Mesenchymal stem cell (in vitro differentiated cells and primary cell): ENCODE results near the gene ODF2.
A peak's percentile ranks its signal among the peaks of the same experiment; 100 is the strongest.

Source experiments
- DNase-seq: peaks from one replicate; pipeline ENCODE4 v3.0.0-alpha.2; 2013
- H2AFZ ChIP-seq: one replicate; pipeline ENCODE4 v1.6.1; 2013; ENCODE audit warnings: low read depth, mild to moderate bottlenecking, control low read depth, inconsistent platforms, low read length, moderate library complexity
- H2AK5ac ChIP-seq: 2 replicates; pipeline ENCODE4 v1.6.1; 2013; ENCODE audit warnings: low read length, moderate library complexity, mild to moderate bottlenecking, inconsistent platforms; ENCODE audit not compliant: severe bottlenecking
- H2BK120ac ChIP-seq: one replicate; pipeline ENCODE4 v1.6.1; 2013; ENCODE audit warnings: low read depth, mild to moderate bottlenecking, inconsistent platforms, low read length, moderate library complexity
- H2BK12ac ChIP-seq, 2 experiments: one replicate each; pipeline ENCODE4 v1.6.1; 2013; ENCODE audit warnings: inconsistent platforms in 2 of 2, low read length in 2 of 2, mild to moderate bottlenecking in 2 of 2, moderate library complexity in 2 of 2, control low read depth in 1 of 2
- H2BK15ac ChIP-seq: one replicate; pipeline ENCODE4 v1.6.1; 2013; ENCODE audit warnings: mild to moderate bottlenecking, low read depth, inconsistent platforms; ENCODE audit not compliant: poor library complexity, severe bottlenecking
- H2BK5ac ChIP-seq: 2 replicates; pipeline ENCODE4 v1.6.1; 2013; ENCODE audit warnings: low read depth, mild to moderate bottlenecking, low read length, control low read depth, inconsistent platforms; ENCODE audit not compliant: poor library complexity, severe bottlenecking
- H3K14ac ChIP-seq, 2 experiments: one replicate each; pipeline ENCODE4 v1.6.1; 2013; ENCODE audit warnings: inconsistent platforms in 2 of 2, low read length in 2 of 2, control low read depth in 1 of 2, mild to moderate bottlenecking in 1 of 2, moderate library complexity in 1 of 2
- H3K18ac ChIP-seq, 2 experiments: one replicate each; pipeline ENCODE4 v1.6.1; 2013; ENCODE audit warnings: inconsistent platforms in 2 of 2, low read length in 2 of 2, control low read depth in 1 of 2, low read depth in 1 of 2, mild to moderate bottlenecking in 1 of 2
- H3K23ac ChIP-seq, 2 experiments: one replicate each; pipeline ENCODE4 v1.6.1; 2013; ENCODE audit warnings: inconsistent platforms in 2 of 2, low read length in 2 of 2, mild to moderate bottlenecking in 2 of 2, moderate library complexity in 2 of 2, control low read depth in 1 of 2
- H3K27ac ChIP-seq: 2 replicates; pipeline ENCODE4 v1.5.1; 2013; ENCODE audit warnings: mild to moderate bottlenecking, moderate library complexity, low read length, control low read depth, inconsistent platforms; ENCODE audit not compliant: poor library complexity, severe bottlenecking
- H3K27me3 ChIP-seq, 2 experiments: 2 replicates each; pipeline versions ENCODE4 v1.6.1 to v1.7.0; 2013; ENCODE audit warnings: low read length in 2 of 2, mild to moderate bottlenecking in 2 of 2, moderate library complexity in 2 of 2, control low read depth in 1 of 2, inconsistent platforms in 1 of 2; ENCODE audit not compliant: control insufficient read depth in 1 of 2, insufficient read depth in 1 of 2
- H3K36me3 ChIP-seq, 2 experiments: 2 replicates each; pipeline versions ENCODE4 v1.6.1 to v1.7.0; 2013; ENCODE audit warnings: low read length in 2 of 2, control low read depth in 1 of 2, inconsistent platforms in 1 of 2, low read depth in 1 of 2, mild to moderate bottlenecking in 1 of 2; ENCODE audit not compliant: insufficient read depth in 2 of 2, control insufficient read depth in 1 of 2
- H3K4ac ChIP-seq, 2 experiments: one replicate each; pipeline ENCODE4 v1.6.1; 2013; ENCODE audit warnings: inconsistent platforms in 2 of 2, low read length in 2 of 2, mild to moderate bottlenecking in 2 of 2, moderate library complexity in 2 of 2, control low read depth in 1 of 2, low read depth in 1 of 2
- H3K4me1 ChIP-seq: 2 replicates; pipeline ENCODE4 v1.6.1; 2013; ENCODE audit warnings: low read depth, low read length, control low read depth; ENCODE audit not compliant: control insufficient read depth, insufficient read depth
- H3K4me2 ChIP-seq: 2 replicates; pipeline ENCODE4 v1.6.1; 2013; ENCODE audit warnings: low read length, mild to moderate bottlenecking, inconsistent platforms; ENCODE audit not compliant: poor library complexity, severe bottlenecking
- H3K4me3 ChIP-seq, 2 experiments: 2 replicates each; pipeline versions ENCODE4 v1.5.1 to v1.7.0; 2013; ENCODE audit warnings: low read length in 2 of 2, mild to moderate bottlenecking in 2 of 2, control low read depth in 1 of 2, low read depth in 1 of 2; ENCODE audit not compliant: insufficient read depth in 1 of 2
- H3K79me1 ChIP-seq: replicated peaks from 2 replicates; pipeline ENCODE4 v1.6.1; 2013; ENCODE audit warnings: mild to moderate bottlenecking, control low read depth, low read length, inconsistent platforms; ENCODE audit not compliant: poor library complexity, severe bottlenecking
- H3K9ac ChIP-seq: 2 replicates; pipeline ENCODE4 v1.7.0; 2013; ENCODE audit warnings: mild to moderate bottlenecking, low read length, moderate library complexity
- H3K9me3 ChIP-seq: 2 replicates; pipeline ENCODE4 v1.7.0; 2013; ENCODE audit warnings: mild to moderate bottlenecking, low read length; ENCODE audit not compliant: control insufficient read depth
- H4K8ac ChIP-seq: one replicate; pipeline ENCODE4 v1.6.1; 2013; ENCODE audit warnings: inconsistent platforms, mild to moderate bottlenecking, low read length, moderate library complexity
- H4K91ac ChIP-seq: one replicate; pipeline ENCODE4 v1.6.1; 2013; ENCODE audit warnings: mild to moderate bottlenecking, low read length, inconsistent platforms
- WGBS: methylation state at CpG from one replicate; pipeline ENCODE4 v1.1.7; 2013; ENCODE audit warnings: mixed read lengths; 5-methylcytosine and 5-hydroxymethylcytosine counted together

The ODF2 gene

GRCh38 chr9:128434340-128434739, 21.5 kb upstream of the ODF2 start:
- Histone ChIP-seq H3K4me1 (peaks cover 6% of the 10 kb centered on the region), H2BK5ac (no peak overlapping the region), H3K79me1 (no peaks in the 10 kb centered on the region), H2AK5ac (no peak overlapping the region), H3K18ac (no peak overlapping the region), H2BK15ac (no peak overlapping the region), H3K4me2 (no peak overlapping the region), H2AFZ (no peak overlapping the region), H3K27ac (no peak overlapping the region), H3K14ac (no peak overlapping the region), H2BK12ac (no peak overlapping the region), H3K9ac (no peak overlapping the region), H3K27me3 (no peaks in the 10 kb centered on the region), H3K9me3 (no peaks in the 10 kb centered on the region), H3K36me3 (peaks cover 30 to 44% of the 10 kb centered on the region in 2 experiments), H3K4me3 (no peak overlapping the region), H3K23ac (peak overlapping the region in 1 of 2 experiments; percentile 48), H3K4ac (no peak overlapping the region), H4K91ac (no peak overlapping the region), H2BK120ac (no peak overlapping the region), H4K8ac (peak overlapping the region; percentile 1)
- no peak for DNase-seq
- 98% methylated on average over 17 of the region's 17 CpGs for WGBS

DNA sequence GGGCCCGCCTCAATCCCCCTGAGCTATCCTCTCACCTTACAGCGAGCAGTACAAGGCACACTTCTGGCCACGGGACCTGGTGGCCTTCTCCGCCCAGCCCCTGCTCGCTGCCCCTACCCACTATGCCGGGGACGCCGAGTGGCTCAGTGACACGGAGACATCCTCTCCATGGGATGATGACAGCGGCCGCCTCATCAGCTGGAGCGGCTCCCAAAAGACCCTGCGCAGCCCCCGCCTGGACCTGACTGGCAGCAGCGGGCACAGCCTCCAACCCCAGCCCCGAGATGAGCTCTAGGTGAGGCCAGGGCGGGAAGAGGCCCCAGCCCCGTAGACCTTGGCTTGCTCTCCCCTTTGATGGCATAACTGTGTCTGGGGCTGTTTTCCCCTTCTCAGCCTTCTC, 20.2 kb upstream of the ODF2 start:
- Histone ChIP-seq H2AFZ (no peak overlapping the region), H3K18ac (no peak overlapping the region), H3K79me1 (no peaks in the 10 kb centered on the region), H3K14ac (no peak overlapping the region), H2BK5ac (no peak overlapping the region), H3K27ac (no peak overlapping the region), H2AK5ac (no peak overlapping the region), H2BK120ac (no peak overlapping the region), H4K8ac (no peak overlapping the region), H3K4me2 (no peak overlapping the region), H4K91ac (no peak overlapping the region), H3K4ac (no peak overlapping the region), H3K4me3 (no peak overlapping the region), H2BK15ac (no peak overlapping the region), H2BK12ac (no peak overlapping the region), H3K23ac (no peak overlapping the region), H3K27me3 (no peaks in the 10 kb centered on the region), H3K9me3 (no peaks in the 10 kb centered on the region), H3K36me3 (peaks cover 28 to 42% of the 10 kb centered on the region in 2 experiments), H3K4me1 (peaks cover 6% of the 10 kb centered on the region), H3K9ac (no peak overlapping the region)
- DNase-seq, result no peak
- 97% methylated on average over 18 of the region's 18 CpGs for WGBS

DNA sequence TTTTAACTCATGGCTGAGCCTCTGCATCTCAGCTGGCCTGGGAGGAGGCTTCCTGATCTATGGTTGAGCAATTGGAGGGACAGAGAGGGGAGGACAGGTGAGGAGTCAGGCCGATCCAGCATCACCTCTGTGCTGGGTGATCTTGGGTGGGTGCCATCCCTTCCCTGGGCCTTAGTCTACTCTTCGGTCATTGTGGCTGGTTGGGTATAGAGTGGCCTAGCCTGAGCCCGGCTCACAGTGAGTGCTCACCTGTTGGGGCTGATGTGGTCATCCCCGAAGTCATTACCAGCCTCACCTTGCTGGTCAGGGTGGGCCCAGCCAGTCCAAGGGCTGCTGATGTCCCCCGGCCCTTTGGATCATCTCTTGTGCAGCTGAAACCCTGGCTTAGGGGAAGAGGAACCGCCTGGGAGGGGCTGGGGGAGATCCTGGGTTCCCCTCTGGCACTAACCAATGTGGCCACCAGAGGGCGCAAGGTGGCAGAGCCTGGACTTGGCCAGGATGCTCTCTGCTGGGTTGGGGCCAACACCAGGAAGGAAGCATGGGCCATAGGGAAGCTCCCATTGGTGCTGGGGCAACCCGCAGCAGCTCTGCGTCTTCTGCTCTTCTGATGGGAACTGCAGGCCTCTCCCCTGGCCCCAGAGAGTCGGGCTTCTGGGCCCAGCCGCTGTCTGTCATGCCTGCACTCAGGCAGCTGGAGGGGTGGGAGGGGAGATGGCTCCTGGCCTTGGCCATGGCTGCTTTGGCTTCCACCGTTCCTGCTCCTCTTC, 17.3 kb upstream of the ODF2 start:
- WGBS, result 61% methylated on average over 12 of the region's 12 CpGs
- H2BK120ac ChIP-seq, result no peak overlapping the region

GRCh38 chr9:128439273-128439672, 16.5 kb upstream of the ODF2 start:
- Histone ChIP-seq H3K79me1 (no peaks in the 10 kb centered on the region), H2BK12ac (no peak overlapping the region), H3K23ac (no peak overlapping the region), H3K36me3 (peaks cover 14 to 20% of the 10 kb centered on the region in 2 experiments), H4K91ac (no peak overlapping the region), H2AFZ (no peak overlapping the region), H3K4me3 (no peak overlapping the region), H3K4ac (no peak overlapping the region), H3K27me3 (peaks cover under 1 to 17% of the 10 kb centered on the region in 2 experiments), H3K4me2 (no peak overlapping the region), H3K14ac (no peak overlapping the region), H3K9ac (no peak overlapping the region), H2AK5ac (no peak overlapping the region), H3K9me3 (no peaks in the 10 kb centered on the region), H2BK120ac (no peak overlapping the region), H2BK5ac (no peak overlapping the region), H3K27ac (no peak overlapping the region), H3K4me1 (peaks cover 6% of the 10 kb centered on the region), H2BK15ac (no peak overlapping the region), H3K18ac (no peak overlapping the region), H4K8ac (no peak overlapping the region)
- no peak for DNase-seq
- 93% methylated on average over 5 of the region's 7 CpGs for WGBS

More for the DNA sequence above, 17.3 kb upstream of the ODF2 start:
- H3K18ac ChIP-seq, result no peak overlapping the region
- no peak overlapping the region for H2BK5ac ChIP-seq
- no peak overlapping the region for H3K9ac ChIP-seq
- H2BK15ac ChIP-seq, result no peak overlapping the region
- H3K36me3 ChIP-seq, result peaks cover 14 to 27% of the 10 kb centered on the region in 2 experiments
- no peak overlapping the region for H3K4me3 ChIP-seq
- no peak overlapping the region for H2AK5ac ChIP-seq
- H3K79me1 ChIP-seq, result no peaks in the 10 kb centered on the region
- H3K23ac ChIP-seq, result no peak overlapping the region
- peak overlapping the region in 1 of 2 experiments; percentile 31 for H3K4ac ChIP-seq
- peaks cover 6% of the 10 kb centered on the region for H3K4me1 ChIP-seq
- no peaks in the 10 kb centered on the region for H3K9me3 ChIP-seq
- peak overlapping the region in 1 of 2 experiments; percentile 24 for H2BK12ac ChIP-seq
- no peak overlapping the region for H4K91ac ChIP-seq
- peak overlapping the region; percentile 78 for H4K8ac ChIP-seq
- peaks cover 0 to 15% of the 10 kb centered on the region in 2 experiments for H3K27me3 ChIP-seq
- DNase-seq, result peak; percentile 75
- no peak overlapping the region for H3K4me2 ChIP-seq
- no peak overlapping the region for H3K27ac ChIP-seq
- no peak overlapping the region for H2AFZ ChIP-seq
- H3K14ac ChIP-seq, result no peak overlapping the region
